Prostate gland (tissue), 2 donors: ENCODE measurements around the gene COLEC12. TPM values are rescaled to one million over a fixed set of nuclear protein-coding genes. Genes with fewer than 3 reads are reported as not detected.

Experiments used
- DNase-seq: peaks from one replicate; pipeline ENCODE4 v3.0.0-alpha.2; 2019; ENCODE audit warnings: low spot score
- H3K27ac ChIP-seq, 2 donors: fragments of 200-600 bp; sonication (generic); 2 replicates each; pipeline ENCODE4 v1.5.1; 2017 to 2019
- H3K27me3 ChIP-seq: fragments of 200-600 bp; sonication (generic); replicated peaks from 2 replicates; pipeline ENCODE4 v1.5.1; 2019; ENCODE audit not compliant: insufficient read depth
- H3K36me3 ChIP-seq, 2 donors: fragments of 200-600 bp; sonication (generic); 1 replicate in 1 of 2; 2 replicates in 1 of 2; pipeline versions ENCODE4 v1.5.1 to v1.8.1; 2017 to 2019
- H3K4me1 ChIP-seq: fragments of 200-600 bp; sonication (generic); replicated peaks from 2 replicates; pipeline ENCODE4 v1.5.1; 2019
- H3K4me3 ChIP-seq, 2 donors: fragments of 200-600 bp; sonication (generic); 2 replicates each; pipeline ENCODE4 v1.5.1; 2017 to 2019
- H3K9me3 ChIP-seq: fragments of 200-600 bp; sonication (generic); 2 replicates; pipeline ENCODE4 v1.5.1; 2017
- POLR2A ChIP-seq: fragments of 450-650 bp; IDR thresholded peaks from one replicate; pipeline ENCODE4 v1.6.1; 2016; ENCODE audit warnings: antibody characterized with exemption, mild to moderate bottlenecking
- POLR2AphosphoS5 ChIP-seq: sonication (generic); formaldehyde crosslinking; IDR thresholded peaks from one replicate; pipeline ENCODE4 v1.6.1; 2017; ENCODE audit warnings: antibody characterized with exemption
- WGBS: methylation state at CpG from one replicate; pipeline ENCODE4 v1.1.5; 2018; 5-methylcytosine and 5-hydroxymethylcytosine counted together
- intact Hi-C: fragments of 100-400 bp; cut with DNase I; formaldehyde crosslinking; loops from one replicate; pipeline ENCODE4 v1.14.2; 2022
- total RNA-seq, 2 donors: library from RNA; depleted of rRNA; stranded (reverse); fragments of >200 nt; gene quantifications; one replicate each; pipeline ENCODE4 v1.1.0, GENCODE V29; 2016
- TF ChIP-seq, protein P1 (sequence below), 4 experiments: fragments of 200-600 bp in 2 of 4; fragments of 450-650 bp in 2 of 4; sonication (generic) in 2 of 4; IDR thresholded peaks; 1 replicate in 3 of 4; 2 replicates in 1 of 4; pipeline ENCODE4 v1.5.1; 2016 to 2019; ENCODE audit warnings: antibody characterized with exemption in 4 of 4, mild to moderate bottlenecking in 2 of 4, moderate library complexity in 2 of 4

The COLEC12 gene
- total RNA-seq, 2 donors from 2014 or later, result 11.1 to 35.0 TPM

DNA sequence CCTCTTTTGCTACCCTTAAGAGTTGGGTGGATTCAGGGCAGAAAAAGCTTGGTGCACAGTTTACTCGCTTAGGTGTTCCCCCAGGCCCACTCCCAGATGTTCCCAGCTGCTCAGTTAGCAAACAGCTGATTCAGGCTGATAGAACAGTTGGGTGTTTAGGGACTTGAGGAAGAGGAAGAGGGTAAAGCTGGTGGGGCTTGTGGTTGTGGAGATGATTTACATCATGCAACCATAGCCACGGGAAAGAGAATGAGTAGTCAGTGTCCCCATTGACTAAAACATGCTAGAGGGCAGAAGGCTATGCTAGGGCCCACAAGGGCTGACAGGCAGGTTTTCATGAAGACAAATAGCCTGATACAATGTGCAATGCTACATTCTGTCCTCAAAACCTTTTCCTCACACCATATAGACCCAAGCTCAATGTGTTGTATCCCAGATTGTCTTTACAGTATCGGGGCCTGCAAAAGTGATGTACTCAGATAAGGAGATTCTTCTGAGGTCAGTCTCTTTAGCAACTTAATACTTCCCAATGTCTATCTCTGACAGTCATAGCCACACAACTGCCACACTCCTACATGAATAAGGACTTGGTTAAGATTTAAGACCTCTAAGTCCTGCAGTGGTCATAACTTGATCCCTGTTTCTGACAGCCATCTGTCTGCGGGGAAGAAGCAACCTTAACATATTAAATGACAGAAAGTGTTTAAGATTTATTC is 15.6 kb downstream of the COLEC12 start:
- Histone ChIP-seq H3K27me3 (no peaks in the 10 kb centered on the region), H3K9me3 (no peaks in the 10 kb centered on the region), H3K36me3 (no peaks in the 10 kb centered on the region), H3K4me1 (no peaks in the 10 kb centered on the region), H3K27ac (no peak overlapping the region), H3K4me3 (no peak overlapping the region)
- 85% methylated on average over 4 of the region's 4 CpGs for WGBS
- TF ChIP-seq POLR2AphosphoS5 (no peak), POLR2A (no peak)
- TF ChIP-seq, protein P1, sequence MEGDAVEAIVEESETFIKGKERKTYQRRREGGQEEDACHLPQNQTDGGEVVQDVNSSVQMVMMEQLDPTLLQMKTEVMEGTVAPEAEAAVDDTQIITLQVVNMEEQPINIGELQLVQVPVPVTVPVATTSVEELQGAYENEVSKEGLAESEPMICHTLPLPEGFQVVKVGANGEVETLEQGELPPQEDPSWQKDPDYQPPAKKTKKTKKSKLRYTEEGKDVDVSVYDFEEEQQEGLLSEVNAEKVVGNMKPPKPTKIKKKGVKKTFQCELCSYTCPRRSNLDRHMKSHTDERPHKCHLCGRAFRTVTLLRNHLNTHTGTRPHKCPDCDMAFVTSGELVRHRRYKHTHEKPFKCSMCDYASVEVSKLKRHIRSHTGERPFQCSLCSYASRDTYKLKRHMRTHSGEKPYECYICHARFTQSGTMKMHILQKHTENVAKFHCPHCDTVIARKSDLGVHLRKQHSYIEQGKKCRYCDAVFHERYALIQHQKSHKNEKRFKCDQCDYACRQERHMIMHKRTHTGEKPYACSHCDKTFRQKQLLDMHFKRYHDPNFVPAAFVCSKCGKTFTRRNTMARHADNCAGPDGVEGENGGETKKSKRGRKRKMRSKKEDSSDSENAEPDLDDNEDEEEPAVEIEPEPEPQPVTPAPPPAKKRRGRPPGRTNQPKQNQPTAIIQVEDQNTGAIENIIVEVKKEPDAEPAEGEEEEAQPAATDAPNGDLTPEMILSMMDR (IDR thresholded peaks at IDR 0.05), result no peak
- no peak for DNase-seq
- intact Hi-C loops, result no loop called here

DNA sequence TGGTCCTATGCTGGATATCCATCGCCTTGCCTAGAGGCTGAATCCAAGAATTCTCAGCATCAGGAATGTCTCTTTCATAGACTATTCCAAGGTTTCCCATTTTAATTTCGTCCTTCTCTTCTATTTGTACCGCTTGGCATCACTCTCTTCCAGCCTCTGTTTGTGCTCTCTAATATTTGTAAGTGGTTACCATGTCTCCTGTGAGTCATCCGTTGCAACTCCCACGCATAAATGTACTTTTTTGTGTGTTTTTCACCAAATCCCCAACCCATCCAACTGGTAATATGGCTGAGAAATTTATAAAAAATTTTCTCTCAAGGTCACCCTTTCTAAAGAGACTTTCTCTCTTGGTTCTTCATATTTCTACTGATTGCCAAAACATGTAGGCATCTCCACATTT is 21.8 kb downstream of the COLEC12 start:
- H3K27me3 ChIP-seq, result no peaks in the 10 kb centered on the region
- TF ChIP-seq, protein P1 (IDR thresholded peaks at IDR 0.05), result no peak
- no peak for TF ChIP-seq POLR2A
- TF ChIP-seq POLR2AphosphoS5, result no peak
- no peak overlapping the region for H3K27ac ChIP-seq
- H3K9me3 ChIP-seq, result no peaks in the 10 kb centered on the region
- no peak for DNase-seq
- 80% methylated on average over 5 of the region's 5 CpGs for WGBS
- intact Hi-C loops, result no loop called here
- no peaks in the 10 kb centered on the region for H3K36me3 ChIP-seq
- H3K4me1 ChIP-seq, result no peaks in the 10 kb centered on the region
- H3K4me3 ChIP-seq, result no peak overlapping the region

DNA sequence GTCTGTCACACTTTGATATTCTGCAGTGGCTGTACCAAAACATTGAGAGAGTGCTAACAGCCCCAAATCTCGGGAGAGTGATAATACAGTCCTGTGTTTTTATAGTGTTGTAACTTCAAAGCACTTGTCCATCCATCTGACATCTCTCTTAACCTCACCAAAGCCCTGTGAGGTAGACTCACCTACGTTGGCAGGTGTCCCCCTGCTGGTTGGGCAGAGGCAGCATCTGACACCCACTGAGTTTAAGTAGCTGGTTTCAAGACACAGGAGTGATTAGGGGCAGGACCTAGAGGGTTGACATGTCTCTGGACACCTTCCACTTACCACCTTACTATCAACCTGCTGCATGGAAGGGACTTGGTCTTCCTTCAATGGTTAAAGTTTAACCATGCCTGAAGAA is 22.9 kb downstream of the COLEC12 start:
- Histone ChIP-seq H3K9me3 (no peaks in the 10 kb centered on the region), H3K4me1 (no peaks in the 10 kb centered on the region), H3K36me3 (no peaks in the 10 kb centered on the region), H3K4me3 (no peak overlapping the region), H3K27me3 (no peaks in the 10 kb centered on the region), H3K27ac (no peak overlapping the region)
- no peak for DNase-seq
- intact Hi-C loops, result no loop called here
- TF ChIP-seq, protein P1 (IDR thresholded peaks at IDR 0.05), result peak in 1 of 4 experiments; percentile 25
- no peak for TF ChIP-seq POLR2AphosphoS5
- WGBS, result 68% methylated on average over 2 of the region's 2 CpGs

DNA sequence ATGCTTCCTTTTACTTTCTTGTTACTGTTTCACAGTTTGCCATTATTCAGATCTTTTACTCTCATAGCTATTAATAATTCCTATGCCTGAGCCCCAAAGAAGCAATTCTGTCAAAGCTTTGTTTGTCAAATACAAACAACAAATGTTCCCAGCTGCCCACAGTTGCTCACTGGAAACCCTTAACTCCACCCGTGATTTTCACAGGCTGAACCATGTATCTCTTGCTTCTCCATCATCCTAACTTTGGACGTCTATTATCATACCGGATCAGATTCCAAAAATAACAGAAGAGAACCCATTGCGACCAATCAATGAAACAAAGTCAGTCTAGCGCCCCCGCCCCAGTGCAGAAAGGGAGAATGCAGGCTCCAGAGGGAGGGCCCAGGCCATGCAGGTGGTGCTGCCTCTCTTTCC is 24.2 kb downstream of the COLEC12 start:
- Histone ChIP-seq H3K4me1 (no peaks in the 10 kb centered on the region), H3K9me3 (no peaks in the 10 kb centered on the region), H3K27me3 (no peaks in the 10 kb centered on the region), H3K27ac (peak overlapping the region; percentile 27 to 33), H3K4me3 (no peak overlapping the region), H3K36me3 (no peaks in the 10 kb centered on the region)
- DNase-seq, result no peak
- 44% methylated on average over 6 of the region's 6 CpGs for WGBS
- intact Hi-C loops, result no loop called here
- TF ChIP-seq POLR2A, result no peak
- TF ChIP-seq, protein P1 (IDR thresholded peaks at IDR 0.05), result no peak
